GM12878 (cell line): Measurements from ENCODE around the gene SIK2. TPM values are rescaled to one million over a fixed set of nuclear protein-coding genes. Genes with fewer than 3 reads are reported as not detected.

Experiments
- ATAC-seq: fragments of 200-7000 bp; cut with Tn5 transposase; 3 replicates; pipeline ENCODE4 v1.9.1; 2020; ENCODE audit warnings: mild to moderate bottlenecking, moderate library complexity
- BruUV-seq: library from RNA; stranded (reverse); fragments of 400-500 nt; replicated peaks from 2 replicates; lab custom pipeline; 2021; lab: Mats Ljungman, UMichigan
- CTCF ChIA-PET: fragments of 300-600 bp; sonication (Branson Sonifier 250); formaldehyde crosslinking; extraction: SDS; loops from one replicate; lab custom pipeline; 2021; ENCODE audit warnings: inconsistent platforms; lab: Yijun Ruan, JAX
- POLR2A ChIA-PET: fragments of 350-600 bp; formaldehyde crosslinking; extraction: SDS; loops from one replicate; lab custom pipeline; 2021; ENCODE audit warnings: inconsistent platforms; lab: Charles Lee
- RAD21 ChIA-PET: fragments of 300-600 bp; sonication (Branson Sonifier 250); formaldehyde crosslinking; loops from one replicate; lab custom pipeline; 2023; ENCODE audit warnings: antibody characterized with exemption; ENCODE audit not compliant: unreplicated experiment; lab: Charles Lee
- SMC1A ChIA-PET: fragments of 300-600 bp; sonication (Branson Sonifier 250); formaldehyde crosslinking; loops from one replicate; lab custom pipeline; 2023; ENCODE audit not compliant: unreplicated experiment, uncharacterized antibody; lab: Charles Lee
- DNase-seq: peaks from one replicate; pipeline ENCODE4 v3.0.0-alpha.2; 2011; ENCODE audit warnings: low read depth, low spot score
- FAIRE-seq: peaks from 3 replicates; lab custom pipeline; 2011; peaks lifted over from hg19 to GRCh38; lab: Jason Lieb, UNC
- H2AFZ ChIP-seq: 2 replicates; pipeline ENCODE4 v1.6.0; 2011; ENCODE audit warnings: low read depth, low read length, control low read depth; ENCODE audit not compliant: control insufficient read depth
- H3K27ac ChIP-seq: 2 replicates; pipeline ENCODE4 v1.5.1; 2011; ENCODE audit warnings: control low read depth; ENCODE audit not compliant: control insufficient read depth, insufficient read depth
- H3K27me3 ChIP-seq, 2 experiments: replicated peaks in 1 of 2; 2 replicates each; pipeline versions ENCODE4 v1.6.0 to v1.6.1; 2011; ENCODE audit warnings: low read length in 1 of 2; ENCODE audit not compliant: control insufficient read depth in 2 of 2, insufficient read depth in 2 of 2
- H3K36me3 ChIP-seq, 2 experiments: 2 replicates each; pipeline ENCODE4 v1.5.1; 2011; ENCODE audit warnings: low read length in 1 of 2; ENCODE audit not compliant: control insufficient read depth in 2 of 2, insufficient read depth in 2 of 2
- H3K4me1 ChIP-seq: 2 replicates; pipeline ENCODE4 v1.6.1; 2011; ENCODE audit warnings: mild to moderate bottlenecking, low read length, moderate library complexity, mixed read lengths; ENCODE audit not compliant: control insufficient read depth, insufficient read depth
- H3K4me2 ChIP-seq: 2 replicates; pipeline ENCODE4 v1.6.0; 2011; ENCODE audit warnings: control low read depth; ENCODE audit not compliant: control insufficient read depth, insufficient read depth
- H3K4me3 ChIP-seq: fragments of 200-600 bp; sonication (generic); 2 replicates; pipeline ENCODE4 v1.5.1; 2016
- H3K79me2 ChIP-seq: 2 replicates; pipeline ENCODE4 v1.6.0; 2011; ENCODE audit warnings: low read length; ENCODE audit not compliant: control insufficient read depth, insufficient read depth
- H3K9ac ChIP-seq: 2 replicates; pipeline ENCODE4 v1.8.0; 2011; ENCODE audit warnings: low read length, control low read depth, mixed read lengths; ENCODE audit not compliant: control insufficient read depth, insufficient read depth
- H3K9me3 ChIP-seq: replicated peaks from 3 replicates; pipeline ENCODE4 v1.5.1; 2011; ENCODE audit warnings: mild to moderate bottlenecking, low read length; ENCODE audit not compliant: control insufficient read depth, insufficient read depth
- H4K20me1 ChIP-seq: 2 replicates; pipeline ENCODE4 v1.6.0; 2011; ENCODE audit not compliant: control insufficient read depth, insufficient read depth
- CHD1 ChIP-seq: IDR thresholded peaks from 2 replicates; pipeline ENCODE4 v1.6.1; 2012; ENCODE audit warnings: low read depth, low read length, improper control_type of control experiment
- ETV6 ChIP-seq, 2 experiments: fragments of 450-650 bp in 1 of 2; IDR thresholded peaks in 1 of 2; conservative IDR thresholded peaks in 1 of 2; 2 replicates each; pipeline ENCODE4 v1.6.1; 2014; ENCODE audit warnings: antibody characterized with exemption in 1 of 2, borderline replicate concordance in 1 of 2, low read depth in 1 of 2, mild to moderate bottlenecking in 1 of 2, moderate library complexity in 1 of 2
- HDAC2 ChIP-seq: fragments of 200-600 bp; sonication (generic); IDR thresholded peaks from 2 replicates; pipeline ENCODE4 v1.6.1; 2017
- HDGF ChIP-seq: fragments of 450-650 bp; IDR thresholded peaks from 2 replicates; pipeline ENCODE4 v1.6.1; 2016; ENCODE audit warnings: antibody characterized with exemption
- MEF2A ChIP-seq: IDR thresholded peaks from 2 replicates; pipeline ENCODE4 v1.6.1; 2011; ENCODE audit warnings: low read depth, mild to moderate bottlenecking, low read length, moderate library complexity; ENCODE audit not compliant: insufficient read depth
- MTA2 ChIP-seq: fragments of 450-650 bp; IDR thresholded peaks from 2 replicates; pipeline ENCODE4 v1.6.1; 2016; ENCODE audit warnings: low read depth, mild to moderate bottlenecking, moderate library complexity
- PBX3 ChIP-seq: IDR thresholded peaks from 2 replicates; pipeline ENCODE4 v1.6.1; 2011; ENCODE audit warnings: mild to moderate bottlenecking, low read depth, low read length, moderate library complexity; ENCODE audit not compliant: insufficient replicate concordance
- SUPT20H ChIP-seq: IDR thresholded peaks from 2 replicates; pipeline ENCODE4 v1.6.1; 2011; ENCODE audit warnings: low read depth, mild to moderate bottlenecking, low read length, moderate library complexity, borderline replicate concordance; ENCODE audit not compliant: control insufficient read depth
- TCF12 ChIP-seq: IDR thresholded peaks from 2 replicates; pipeline ENCODE4 v1.6.1; 2011; ENCODE audit warnings: low read depth, mild to moderate bottlenecking, low read length
- ZBED1 ChIP-seq: IDR thresholded peaks from 2 replicates; pipeline ENCODE4 v1.6.1; 2016; ENCODE audit warnings: borderline replicate concordance
- ZNF24 ChIP-seq: fragments of 450-650 bp; IDR thresholded peaks from 2 replicates; pipeline ENCODE4 v1.6.1; 2017; ENCODE audit warnings: antibody characterized with exemption, mild to moderate bottlenecking
- in situ Hi-C: fragments of 300-500 bp; cut with MboI; formaldehyde crosslinking; loops from 9 replicates; pipeline ENCODE4 v1.14.3; 2018; ENCODE audit warnings: mixed read lengths
- intact Hi-C: fragments of 100-400 bp; cut with micrococcal nuclease; formaldehyde crosslinking; loops from one replicate; pipeline ENCODE4 v1.14.2; 2022; ENCODE audit not compliant: unreplicated experiment
- polyA plus RNA-seq, 11 experiments: library from polyadenylated mRNA; depleted of rRNA in 4 of 11; unstranded in 6 of 11; stranded (reverse) in 5 of 11; fragments of >200 nt; fragmentation: Nextera tagmentation in 4 of 11; fragmentation: Illumina TruSeq in 1 of 11; extraction: Ambion mirVana in 4 of 11; extraction: Trizol in 1 of 11; gene quantifications; 1 replicate in 1 of 11; 2 replicates in 10 of 11; pipeline versions ENCODE4 v1.2.1 to v1.2.3, GENCODE V29; 2011 to 2016; ENCODE audit warnings: inconsistent platforms in 2 of 11, missing spikeins in 2 of 11, low read depth in 1 of 11
- total RNA-seq, 4 experiments: library from RNA; depleted of rRNA in 3 of 4; stranded (reverse); fragments of >200 nt in 3 of 4; fragmentation: Illumina TruSeq in 1 of 4; extraction: Trizol in 1 of 4; gene quantifications; 2 replicates each; pipeline versions ENCODE4 v1.2.1 to v1.2.3, GENCODE V29; 2013 to 2021
- TF ChIP-seq, protein P1 (sequence below): fragments of 450-650 bp; IDR thresholded peaks from 2 replicates; pipeline ENCODE4 v1.6.1; 2016; ENCODE audit warnings: mild to moderate bottlenecking
- TF ChIP-seq, protein P2 (sequence below): fragments of 450-650 bp; formaldehyde crosslinking; IDR thresholded peaks from 2 replicates; pipeline ENCODE4 v1.5.0; 2022; ENCODE audit warnings: mild to moderate bottlenecking, missing genetic modification characterization
- TF ChIP-seq, protein P3 (sequence below): IDR thresholded peaks from 2 replicates; pipeline ENCODE4 v1.6.1; 2011; ENCODE audit warnings: borderline replicate concordance, low read depth, mild to moderate bottlenecking, moderate library complexity, low read length; ENCODE audit not compliant: insufficient read depth, poor library complexity, severe bottlenecking

Gene SIK2
- total and polyA plus RNA-seq, 10 of the 15 experiments (the other 5 are each of a cell fraction or from before 2014, with no cell fraction given), result 0.97 to 14.2 (median 4.5) TPM

- Histone ChIP-seq H3K4me3 (no peak overlapping the region), H2AFZ (no peak overlapping the region), H4K20me1 (no peaks in the 10 kb centered on the region), H3K27ac (no peak overlapping the region), H3K4me2 (no peak overlapping the region), H3K4me1 (no peaks in the 10 kb centered on the region), H3K36me3 (no peaks in the 10 kb centered on the region; a peak in 1 of 4 replicates), H3K79me2 (no peaks in the 10 kb centered on the region), H3K27me3 (no peaks in the 10 kb centered on the region), H3K9ac (no peak overlapping the region; the same call in 1 of the 2 replicates), H3K9me3 (no peaks in the 10 kb centered on the region)
- FAIRE-seq (no peak), ATAC-seq (peak; percentile 28; the same call in 2 of the 3 replicates), DNase-seq (no peak)
- in situ Hi-C loops (no loop called here), intact Hi-C loops (no loop called here)
- TF ChIP-seq ETV6 (conservative IDR thresholded peaks at IDR 0.05 in 1 of 2, IDR thresholded peaks at IDR 0.05 in 1 of 2; ENCODE audit: borderline replicate concordance in 1 of 2, low read depth in 1 of 2) (no peak), CHD1 (no peak), HDGF (no peak), ZBED1 (no peak), MTA2 (no peak), TCF12 (no peak), HDAC2 (no peak), MEF2A (no peak), SUPT20H (no peak), PBX3 (no peak), ZNF24 (no peak)
- TF ChIP-seq, protein P1, sequence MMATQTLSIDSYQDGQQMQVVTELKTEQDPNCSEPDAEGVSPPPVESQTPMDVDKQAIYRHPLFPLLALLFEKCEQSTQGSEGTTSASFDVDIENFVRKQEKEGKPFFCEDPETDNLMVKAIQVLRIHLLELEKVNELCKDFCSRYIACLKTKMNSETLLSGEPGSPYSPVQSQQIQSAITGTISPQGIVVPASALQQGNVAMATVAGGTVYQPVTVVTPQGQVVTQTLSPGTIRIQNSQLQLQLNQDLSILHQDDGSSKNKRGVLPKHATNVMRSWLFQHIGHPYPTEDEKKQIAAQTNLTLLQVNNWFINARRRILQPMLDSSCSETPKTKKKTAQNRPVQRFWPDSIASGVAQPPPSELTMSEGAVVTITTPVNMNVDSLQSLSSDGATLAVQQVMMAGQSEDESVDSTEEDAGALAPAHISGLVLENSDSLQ, result no peak
- TF ChIP-seq, protein P2, sequence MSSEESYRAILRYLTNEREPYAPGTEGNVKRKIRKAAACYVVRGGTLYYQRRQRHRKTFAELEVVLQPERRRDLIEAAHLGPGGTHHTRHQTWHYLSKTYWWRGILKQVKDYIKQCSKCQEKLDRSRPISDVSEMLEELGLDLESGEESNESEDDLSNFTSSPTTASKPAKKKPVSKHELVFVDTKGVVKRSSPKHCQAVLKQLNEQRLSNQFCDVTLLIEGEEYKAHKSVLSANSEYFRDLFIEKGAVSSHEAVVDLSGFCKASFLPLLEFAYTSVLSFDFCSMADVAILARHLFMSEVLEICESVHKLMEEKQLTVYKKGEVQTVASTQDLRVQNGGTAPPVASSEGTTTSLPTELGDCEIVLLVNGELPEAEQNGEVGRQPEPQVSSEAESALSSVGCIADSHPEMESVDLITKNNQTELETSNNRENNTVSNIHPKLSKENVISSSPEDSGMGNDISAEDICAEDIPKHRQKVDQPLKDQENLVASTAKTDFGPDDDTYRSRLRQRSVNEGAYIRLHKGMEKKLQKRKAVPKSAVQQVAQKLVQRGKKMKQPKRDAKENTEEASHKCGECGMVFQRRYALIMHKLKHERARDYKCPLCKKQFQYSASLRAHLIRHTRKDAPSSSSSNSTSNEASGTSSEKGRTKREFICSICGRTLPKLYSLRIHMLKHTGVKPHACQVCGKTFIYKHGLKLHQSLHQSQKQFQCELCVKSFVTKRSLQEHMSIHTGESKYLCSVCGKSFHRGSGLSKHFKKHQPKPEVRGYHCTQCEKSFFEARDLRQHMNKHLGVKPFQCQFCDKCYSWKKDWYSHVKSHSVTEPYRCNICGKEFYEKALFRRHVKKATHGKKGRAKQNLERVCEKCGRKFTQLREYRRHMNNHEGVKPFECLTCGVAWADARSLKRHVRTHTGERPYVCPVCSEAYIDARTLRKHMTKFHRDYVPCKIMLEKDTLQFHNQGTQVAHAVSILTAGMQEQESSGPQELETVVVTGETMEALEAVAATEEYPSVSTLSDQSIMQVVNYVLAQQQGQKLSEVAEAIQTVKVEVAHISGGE, result no peak
- TF ChIP-seq, protein P3, sequence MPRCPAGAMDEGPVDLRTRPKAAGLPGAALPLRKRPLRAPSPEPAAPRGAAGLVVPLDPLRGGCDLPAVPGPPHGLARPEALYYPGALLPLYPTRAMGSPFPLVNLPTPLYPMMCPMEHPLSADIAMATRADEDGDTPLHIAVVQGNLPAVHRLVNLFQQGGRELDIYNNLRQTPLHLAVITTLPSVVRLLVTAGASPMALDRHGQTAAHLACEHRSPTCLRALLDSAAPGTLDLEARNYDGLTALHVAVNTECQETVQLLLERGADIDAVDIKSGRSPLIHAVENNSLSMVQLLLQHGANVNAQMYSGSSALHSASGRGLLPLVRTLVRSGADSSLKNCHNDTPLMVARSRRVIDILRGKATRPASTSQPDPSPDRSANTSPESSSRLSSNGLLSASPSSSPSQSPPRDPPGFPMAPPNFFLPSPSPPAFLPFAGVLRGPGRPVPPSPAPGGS, result no peak
- ChIA-PET POLR2A (no interaction called here), SMC1A (interaction anchor here (0.9 to 4.3 kb wide), 9 partner anchors 8 to 307 kb away, joined by 3 to 15 read pairs (median 4); no protein-coding TSS in a partner anchor), RAD21 (interaction anchor here (1.1 to 1.3 kb wide), 2 partner anchors 12 to 27 kb away, joined by 3 to 4 read pairs; no protein-coding TSS in a partner anchor), CTCF (interaction anchor here (0.7 to 2.2 kb wide), 7 partner anchors 9 to 149 kb away, joined by 3 to 11 read pairs (median 4); no protein-coding TSS in a partner anchor)
- BruUV-seq, result no TSS peak
Observed at GRCh38 chr11:111631024-111631665, 28.9 kb downstream of the SIK2 start.
